ENCODE data around the gene EXOC4. TPM values are rescaled to one million over a fixed set of nuclear protein-coding genes. Genes with fewer than 3 reads are reported as not detected.

Gene EXOC4
- polyA plus RNA-seq, 2 donors, result 11.1 to 19.0 TPM

GRCh38 chr7:133551466-133551865 is 298.6 kb downstream of the EXOC4 start:
- Histone ChIP-seq H3K27ac (ENCODE audit: low read depth in 2 of 2, low read length in 1 of 2) (no peak overlapping the region), H3K27me3 (ENCODE audit: control insufficient read depth in 1 of 2, insufficient read depth in 2 of 2, low read length in 2 of 2) (no peaks in the 10 kb centered on the region), H3K9me3 (ENCODE audit: control insufficient read depth in 2 of 2, insufficient read depth in 1 of 2, low read depth in 1 of 2, low read length in 1 of 2) (no peaks in the 10 kb centered on the region), H3K36me3 (ENCODE audit: control insufficient read depth in 2 of 2, insufficient read depth in 2 of 2, low read length in 1 of 2) (no peaks in the 10 kb centered on the region), H3K4me1 (ENCODE audit: control insufficient read depth in 2 of 2, insufficient read depth in 2 of 2, low read length in 1 of 2) (no peaks in the 10 kb centered on the region), H3K4me3 (ENCODE audit: low read depth in 1 of 2, low read length in 2 of 2) (no peak overlapping the region)
- 93 to 95% methylated on average over 4 of the region's 4 CpGs for WGBS, 2 donors

- H3K27me3 ChIP-seq (ENCODE audit: control insufficient read depth in 1 of 2, insufficient read depth in 2 of 2, low read length in 2 of 2), result no peaks in the 10 kb centered on the region
- H3K4me3 ChIP-seq (ENCODE audit: low read depth in 1 of 2, low read length in 2 of 2), result no peak overlapping the region
- no peaks in the 10 kb centered on the region for H3K4me1 ChIP-seq (ENCODE audit: control insufficient read depth in 2 of 2, insufficient read depth in 2 of 2, low read length in 1 of 2)
- H3K36me3 ChIP-seq (ENCODE audit: control insufficient read depth in 2 of 2, insufficient read depth in 2 of 2, low read length in 1 of 2), result no peaks in the 10 kb centered on the region
- no peak overlapping the region for H3K27ac ChIP-seq (ENCODE audit: low read depth in 2 of 2, low read length in 1 of 2)
- no peaks in the 10 kb centered on the region for H3K9me3 ChIP-seq (ENCODE audit: control insufficient read depth in 2 of 2, insufficient read depth in 1 of 2, low read depth in 1 of 2, low read length in 1 of 2)
- 95 to 100% methylated on average over 1 of the region's 1 CpG for WGBS, 2 donors
These were observed 299.2 kb downstream of the EXOC4 start for GRCh38 chr7:133552079-133552478.

GRCh38 chr7:133554330-133554729 is 301.5 kb downstream of the EXOC4 start:
- Histone ChIP-seq H3K4me1 (ENCODE audit: control insufficient read depth in 2 of 2, insufficient read depth in 2 of 2, low read length in 1 of 2) (no peaks in the 10 kb centered on the region), H3K27ac (ENCODE audit: low read depth in 2 of 2, low read length in 1 of 2) (no peak overlapping the region), H3K4me3 (ENCODE audit: low read depth in 1 of 2, low read length in 2 of 2) (no peak overlapping the region), H3K9me3 (ENCODE audit: control insufficient read depth in 2 of 2, insufficient read depth in 1 of 2, low read depth in 1 of 2, low read length in 1 of 2) (no peaks in the 10 kb centered on the region), H3K27me3 (ENCODE audit: control insufficient read depth in 1 of 2, insufficient read depth in 2 of 2, low read length in 2 of 2) (no peaks in the 10 kb centered on the region), H3K36me3 (ENCODE audit: control insufficient read depth in 2 of 2, insufficient read depth in 2 of 2, low read length in 1 of 2) (no peaks in the 10 kb centered on the region)
- 98 to 99% methylated on average over 2 of the region's 2 CpGs for WGBS, 2 donors

- H3K4me1 ChIP-seq (ENCODE audit: control insufficient read depth in 2 of 2, insufficient read depth in 2 of 2, low read length in 1 of 2), result no peaks in the 10 kb centered on the region
- H3K27ac ChIP-seq (ENCODE audit: low read depth in 2 of 2, low read length in 1 of 2), result no peak overlapping the region
- H3K36me3 ChIP-seq (ENCODE audit: control insufficient read depth in 2 of 2, insufficient read depth in 2 of 2, low read length in 1 of 2), result no peaks in the 10 kb centered on the region
- no peak overlapping the region for H3K4me3 ChIP-seq (ENCODE audit: low read depth in 1 of 2, low read length in 2 of 2)
- no peaks in the 10 kb centered on the region for H3K9me3 ChIP-seq (ENCODE audit: control insufficient read depth in 2 of 2, insufficient read depth in 1 of 2, low read depth in 1 of 2, low read length in 1 of 2)
- 40 to 43% methylated on average over 2 of the region's 2 CpGs for WGBS, 2 donors
- H3K27me3 ChIP-seq (ENCODE audit: control insufficient read depth in 1 of 2, insufficient read depth in 2 of 2, low read length in 2 of 2), result no peaks in the 10 kb centered on the region
These were observed 303.2 kb downstream of the EXOC4 start for GRCh38 chr7:133556048-133556447.

GRCh38 chr7:133556553-133556952 is 303.7 kb downstream of the EXOC4 start:
- no peak overlapping the region for H3K27ac ChIP-seq (ENCODE audit: low read depth in 2 of 2, low read length in 1 of 2)
- H3K9me3 ChIP-seq (ENCODE audit: control insufficient read depth in 2 of 2, insufficient read depth in 1 of 2, low read depth in 1 of 2, low read length in 1 of 2), result no peaks in the 10 kb centered on the region
- 94 to 96% methylated on average over 6 of the region's 6 CpGs for WGBS, 2 donors
- H3K4me3 ChIP-seq (ENCODE audit: low read depth in 1 of 2, low read length in 2 of 2), result no peak overlapping the region
- no peaks in the 10 kb centered on the region for H3K36me3 ChIP-seq (ENCODE audit: control insufficient read depth in 2 of 2, insufficient read depth in 2 of 2, low read length in 1 of 2)
- no peaks in the 10 kb centered on the region for H3K27me3 ChIP-seq (ENCODE audit: control insufficient read depth in 1 of 2, insufficient read depth in 2 of 2, low read length in 2 of 2)
- no peaks in the 10 kb centered on the region for H3K4me1 ChIP-seq (ENCODE audit: control insufficient read depth in 2 of 2, insufficient read depth in 2 of 2, low read length in 1 of 2)

- Histone ChIP-seq H3K27ac (ENCODE audit: low read depth in 2 of 2, low read length in 1 of 2) (no peak overlapping the region), H3K4me1 (ENCODE audit: control insufficient read depth in 2 of 2, insufficient read depth in 2 of 2, low read length in 1 of 2) (no peaks in the 10 kb centered on the region), H3K4me3 (ENCODE audit: low read depth in 1 of 2, low read length in 2 of 2) (no peak overlapping the region), H3K27me3 (ENCODE audit: control insufficient read depth in 1 of 2, insufficient read depth in 2 of 2, low read length in 2 of 2) (no peaks in the 10 kb centered on the region), H3K36me3 (ENCODE audit: control insufficient read depth in 2 of 2, insufficient read depth in 2 of 2, low read length in 1 of 2) (peaks cover 0 to 2% of the 10 kb centered on the region in 2 donors), H3K9me3 (ENCODE audit: control insufficient read depth in 2 of 2, insufficient read depth in 1 of 2, low read depth in 1 of 2, low read length in 1 of 2) (no peaks in the 10 kb centered on the region)
- 89 to 92% methylated on average over 2 of the region's 2 CpGs for WGBS, 2 donors
These were observed 308.0 kb downstream of the EXOC4 start for GRCh38 chr7:133560900-133561299.

- 94 to 97% methylated on average over 3 of the region's 3 CpGs for WGBS, 2 donors
- H3K27ac ChIP-seq (ENCODE audit: low read depth in 2 of 2, low read length in 1 of 2), result no peak overlapping the region
These were observed 308.5 kb downstream of the EXOC4 start for GRCh38 chr7:133561396-133561795.

GRCh38 chr7:133562621-133563020 is 309.7 kb downstream of the EXOC4 start:
- Histone ChIP-seq H3K9me3 (ENCODE audit: control insufficient read depth in 2 of 2, insufficient read depth in 1 of 2, low read depth in 1 of 2, low read length in 1 of 2) (no peaks in the 10 kb centered on the region), H3K27ac (ENCODE audit: low read depth in 2 of 2, low read length in 1 of 2) (no peak overlapping the region), H3K27me3 (ENCODE audit: control insufficient read depth in 1 of 2, insufficient read depth in 2 of 2, low read length in 2 of 2) (no peaks in the 10 kb centered on the region), H3K36me3 (ENCODE audit: control insufficient read depth in 2 of 2, insufficient read depth in 2 of 2, low read length in 1 of 2) (peaks cover 0 to 2% of the 10 kb centered on the region in 2 donors), H3K4me1 (ENCODE audit: control insufficient read depth in 2 of 2, insufficient read depth in 2 of 2, low read length in 1 of 2) (no peaks in the 10 kb centered on the region), H3K4me3 (ENCODE audit: low read depth in 1 of 2, low read length in 2 of 2) (no peak overlapping the region)
- 74 to 87% methylated on average over 4 of the region's 4 CpGs for WGBS, 2 donors

More at GRCh38 chr7:133561396-133561795, 308.5 kb downstream of the EXOC4 start:
- Histone ChIP-seq H3K4me1 (ENCODE audit: control insufficient read depth in 2 of 2, insufficient read depth in 2 of 2, low read length in 1 of 2) (no peaks in the 10 kb centered on the region), H3K27me3 (ENCODE audit: control insufficient read depth in 1 of 2, insufficient read depth in 2 of 2, low read length in 2 of 2) (no peaks in the 10 kb centered on the region), H3K4me3 (ENCODE audit: low read depth in 1 of 2, low read length in 2 of 2) (no peak overlapping the region), H3K9me3 (ENCODE audit: control insufficient read depth in 2 of 2, insufficient read depth in 1 of 2, low read depth in 1 of 2, low read length in 1 of 2) (no peaks in the 10 kb centered on the region), H3K36me3 (ENCODE audit: control insufficient read depth in 2 of 2, insufficient read depth in 2 of 2, low read length in 1 of 2) (peaks cover 0 to 2% of the 10 kb centered on the region in 2 donors)

GRCh38 chr7:133563251-133563650 is 310.4 kb downstream of the EXOC4 start:
- Histone ChIP-seq H3K27ac (ENCODE audit: low read depth in 2 of 2, low read length in 1 of 2) (no peak overlapping the region), H3K4me3 (ENCODE audit: low read depth in 1 of 2, low read length in 2 of 2) (no peak overlapping the region), H3K9me3 (ENCODE audit: control insufficient read depth in 2 of 2, insufficient read depth in 1 of 2, low read depth in 1 of 2, low read length in 1 of 2) (no peaks in the 10 kb centered on the region), H3K27me3 (ENCODE audit: control insufficient read depth in 1 of 2, insufficient read depth in 2 of 2, low read length in 2 of 2) (no peaks in the 10 kb centered on the region), H3K36me3 (ENCODE audit: control insufficient read depth in 2 of 2, insufficient read depth in 2 of 2, low read length in 1 of 2) (peaks cover 0 to 2% of the 10 kb centered on the region in 2 donors), H3K4me1 (ENCODE audit: control insufficient read depth in 2 of 2, insufficient read depth in 2 of 2, low read length in 1 of 2) (no peaks in the 10 kb centered on the region)
- 81 to 82% methylated on average over 5 of the region's 5 CpGs for WGBS, 2 donors

- Histone ChIP-seq H3K4me3 (ENCODE audit: low read depth in 1 of 2, low read length in 2 of 2) (no peak overlapping the region), H3K4me1 (ENCODE audit: control insufficient read depth in 2 of 2, insufficient read depth in 2 of 2, low read length in 1 of 2) (no peaks in the 10 kb centered on the region), H3K27me3 (ENCODE audit: control insufficient read depth in 1 of 2, insufficient read depth in 2 of 2, low read length in 2 of 2) (no peaks in the 10 kb centered on the region), H3K36me3 (ENCODE audit: control insufficient read depth in 2 of 2, insufficient read depth in 2 of 2, low read length in 1 of 2) (peaks cover 0 to 2% of the 10 kb centered on the region in 2 donors), H3K9me3 (ENCODE audit: control insufficient read depth in 2 of 2, insufficient read depth in 1 of 2, low read depth in 1 of 2, low read length in 1 of 2) (no peaks in the 10 kb centered on the region), H3K27ac (ENCODE audit: low read depth in 2 of 2, low read length in 1 of 2) (no peak overlapping the region)
- 87 to 97% methylated on average over 2 of the region's 2 CpGs for WGBS, 2 donors
These were observed 311.6 kb downstream of the EXOC4 start for GRCh38 chr7:133564484-133564883.
